Measurements from ENCODE around the gene TUBA4A.
"Not testable (repeated sequence)": the region's sequence is repeated elsewhere in the genome, so short reads cannot be mapped to it uniquely, and the experiment has no call there.

TUBA4A gene

DNA sequence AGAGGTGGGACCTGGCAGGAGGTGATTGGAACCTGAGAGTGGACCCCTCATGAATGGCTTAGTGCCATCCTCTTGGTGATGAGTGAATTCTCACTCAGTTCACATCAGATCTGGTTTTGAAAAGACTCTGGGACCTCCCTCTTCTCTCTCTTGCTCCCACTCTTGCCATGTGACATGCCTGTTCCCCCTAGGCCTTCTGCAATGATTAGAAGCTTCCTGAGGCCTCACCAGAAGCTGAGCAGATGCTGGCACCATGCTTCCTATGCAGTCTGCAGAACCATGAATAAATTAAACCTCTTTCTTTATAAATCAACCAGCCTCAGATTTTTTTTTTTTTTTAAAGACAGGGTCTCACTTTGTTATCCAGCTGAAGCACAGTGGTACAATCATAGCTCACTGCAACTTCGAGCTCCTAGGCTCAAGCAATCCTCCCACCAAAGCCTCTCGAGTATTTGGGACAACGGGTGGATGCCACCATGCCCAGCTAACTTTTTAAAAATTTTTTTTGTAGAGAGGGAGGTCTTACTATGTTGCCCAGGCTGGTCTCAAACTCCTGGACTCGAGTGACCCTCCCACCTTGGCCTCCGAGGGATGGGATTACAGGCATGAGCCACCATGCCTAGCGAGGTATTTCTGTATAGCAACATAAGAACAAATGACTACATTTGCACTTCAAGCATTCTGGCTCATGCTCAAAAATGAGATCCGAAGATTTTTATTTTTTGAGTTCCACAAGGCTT is 49.1 kb downstream of the TUBA4A start:
- Histone ChIP-seq H3K36me3 (ENCODE audit: insufficient read depth, low read length) (peaks cover 17% of the 10 kb centered on the region), H3K27me3 (ENCODE audit: control insufficient read depth in 1 of 2, insufficient read depth in 2 of 2, low read length in 2 of 2) (no peaks in the 10 kb centered on the region), H3K9ac (ENCODE audit: low read length) (no peak overlapping the region), H3K9me3 (ENCODE audit: low read length) (no peaks in the 10 kb centered on the region), H3K4me1 (ENCODE audit: insufficient read depth, low read length) (peaks cover 20% of the 10 kb centered on the region), H3K27ac (ENCODE audit: low read depth, low read length) (no peak overlapping the region), H3K4me3 (ENCODE audit: low read depth in 1 of 2, low read length in 2 of 2) (no peak overlapping the region)

DNA sequence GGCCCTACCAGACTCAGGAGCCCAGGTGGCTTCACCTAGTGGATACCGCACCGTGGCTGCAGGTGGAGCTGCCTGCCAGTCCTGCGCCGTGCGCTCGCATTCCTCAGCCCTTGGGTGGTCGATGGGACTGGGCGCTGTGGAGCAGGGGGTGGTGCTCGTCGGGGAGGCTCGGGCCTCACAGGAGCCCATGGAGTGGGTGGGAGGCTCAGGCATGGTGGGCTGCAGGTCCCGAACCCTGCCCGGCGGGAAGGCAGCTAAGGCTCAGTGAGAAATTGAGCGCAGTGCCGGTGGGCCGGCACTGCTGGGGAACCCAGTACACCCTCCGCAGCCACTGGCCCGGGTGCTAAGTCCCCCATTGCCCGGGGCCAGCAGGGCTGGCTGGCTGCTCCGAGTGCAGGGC is 52.4 kb downstream of the TUBA4A start:
- not testable (repeated sequence) for H3K4me1 ChIP-seq (ENCODE audit: insufficient read depth, low read length); H3K9me3 ChIP-seq (ENCODE audit: low read length); H3K36me3 ChIP-seq (ENCODE audit: insufficient read depth, low read length); H3K4me3 ChIP-seq (ENCODE audit: low read depth in 1 of 2, low read length in 2 of 2); H3K27me3 ChIP-seq (ENCODE audit: control insufficient read depth in 1 of 2, insufficient read depth in 2 of 2, low read length in 2 of 2); H3K27ac ChIP-seq (ENCODE audit: low read depth, low read length); H3K9ac ChIP-seq (ENCODE audit: low read length)

DNA sequence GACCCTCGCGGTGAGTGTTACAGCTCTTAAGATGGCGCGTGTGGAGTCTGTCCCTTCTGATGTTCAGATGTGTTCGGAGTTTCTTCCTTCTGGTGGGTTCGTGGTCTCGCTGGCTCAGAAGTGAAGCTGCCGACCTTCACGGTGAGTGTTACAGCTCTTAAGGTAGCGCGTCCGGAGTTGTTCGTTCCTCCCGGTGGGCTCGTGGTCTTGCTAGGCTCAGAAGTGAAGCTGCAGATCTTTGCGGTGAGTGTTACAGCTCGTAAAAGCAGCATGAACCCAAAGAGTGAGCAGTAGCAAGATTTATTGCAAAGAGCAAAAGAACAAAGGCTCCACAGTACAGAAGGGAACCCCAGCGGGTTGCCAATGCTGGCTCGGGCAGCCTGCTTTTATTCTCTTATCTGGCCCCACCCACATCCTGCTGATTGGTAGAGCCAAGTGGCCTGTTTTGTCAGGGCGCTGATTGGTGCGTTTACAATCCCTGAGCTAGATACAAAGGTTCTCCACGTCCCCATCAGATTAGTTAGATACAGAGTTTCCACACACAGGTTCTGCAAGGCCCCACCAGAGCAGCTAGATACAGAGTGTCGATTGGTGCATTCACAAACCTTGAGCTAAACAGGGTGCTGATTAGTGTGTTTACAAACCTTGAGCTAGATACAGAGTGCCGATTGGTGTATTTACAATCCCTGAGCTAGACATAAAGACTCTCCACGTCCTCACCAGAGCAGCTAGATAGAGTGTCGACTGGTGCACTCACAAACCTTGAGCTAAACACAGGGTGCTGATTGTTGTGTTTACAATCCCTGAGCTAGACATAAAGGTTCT is 53.0 kb downstream of the TUBA4A start:
- not testable (repeated sequence) for H3K9ac ChIP-seq (ENCODE audit: low read length); H3K9me3 ChIP-seq (ENCODE audit: low read length); H3K4me1 ChIP-seq (ENCODE audit: insufficient read depth, low read length); H3K36me3 ChIP-seq (ENCODE audit: insufficient read depth, low read length); H3K27ac ChIP-seq (ENCODE audit: low read depth, low read length); H3K4me3 ChIP-seq (ENCODE audit: low read depth in 1 of 2, low read length in 2 of 2); H3K27me3 ChIP-seq (ENCODE audit: control insufficient read depth in 1 of 2, insufficient read depth in 2 of 2, low read length in 2 of 2)

Data from muscle layer of colon (tissue), 2 donors.